ENCODE results near the gene HTR4.
A peak's percentile ranks its signal among the peaks of the same experiment; 100 is the strongest.

The HTR4 gene

DNA sequence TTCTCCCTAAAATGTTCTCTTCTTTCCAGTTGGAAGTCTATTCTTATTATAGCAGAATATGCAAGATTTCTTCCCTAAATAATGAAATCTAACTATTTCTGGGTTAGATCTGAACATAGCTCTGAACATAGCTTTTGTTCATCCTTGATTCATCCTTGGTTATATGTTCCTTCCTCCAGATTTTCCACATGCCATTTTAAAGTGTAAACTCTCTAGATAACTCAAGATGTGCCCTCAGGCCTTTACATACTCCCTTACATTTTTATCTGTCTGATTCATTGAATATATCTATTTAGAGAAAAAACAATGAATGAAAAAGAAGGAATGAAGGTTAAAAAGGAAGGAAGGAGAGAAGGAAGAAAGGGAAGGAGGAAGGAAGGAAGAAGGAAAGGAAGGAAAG, 169.7 kb downstream of the HTR4 start:
- no peaks in the 10 kb centered on the region for H3K9me3 Mint-ChIP-seq
- no peaks in the 10 kb centered on the region for H3K36me3 Mint-ChIP-seq (ENCODE audit: low read depth)
- no peak for DNase-seq
- peaks cover 6% of the 10 kb centered on the region for H3K4me1 Mint-ChIP-seq
- TF ChIP-seq, protein P1, sequence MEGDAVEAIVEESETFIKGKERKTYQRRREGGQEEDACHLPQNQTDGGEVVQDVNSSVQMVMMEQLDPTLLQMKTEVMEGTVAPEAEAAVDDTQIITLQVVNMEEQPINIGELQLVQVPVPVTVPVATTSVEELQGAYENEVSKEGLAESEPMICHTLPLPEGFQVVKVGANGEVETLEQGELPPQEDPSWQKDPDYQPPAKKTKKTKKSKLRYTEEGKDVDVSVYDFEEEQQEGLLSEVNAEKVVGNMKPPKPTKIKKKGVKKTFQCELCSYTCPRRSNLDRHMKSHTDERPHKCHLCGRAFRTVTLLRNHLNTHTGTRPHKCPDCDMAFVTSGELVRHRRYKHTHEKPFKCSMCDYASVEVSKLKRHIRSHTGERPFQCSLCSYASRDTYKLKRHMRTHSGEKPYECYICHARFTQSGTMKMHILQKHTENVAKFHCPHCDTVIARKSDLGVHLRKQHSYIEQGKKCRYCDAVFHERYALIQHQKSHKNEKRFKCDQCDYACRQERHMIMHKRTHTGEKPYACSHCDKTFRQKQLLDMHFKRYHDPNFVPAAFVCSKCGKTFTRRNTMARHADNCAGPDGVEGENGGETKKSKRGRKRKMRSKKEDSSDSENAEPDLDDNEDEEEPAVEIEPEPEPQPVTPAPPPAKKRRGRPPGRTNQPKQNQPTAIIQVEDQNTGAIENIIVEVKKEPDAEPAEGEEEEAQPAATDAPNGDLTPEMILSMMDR (IDR thresholded peaks at IDR 0.05) = no peak
- H3K27ac Mint-ChIP-seq = no peak overlapping the region
- H3K27me3 Mint-ChIP-seq (ENCODE audit: low read depth, poor library complexity) = peaks cover 27% of the 10 kb centered on the region
- no peak overlapping the region for H3K4me3 Mint-ChIP-seq

DNA sequence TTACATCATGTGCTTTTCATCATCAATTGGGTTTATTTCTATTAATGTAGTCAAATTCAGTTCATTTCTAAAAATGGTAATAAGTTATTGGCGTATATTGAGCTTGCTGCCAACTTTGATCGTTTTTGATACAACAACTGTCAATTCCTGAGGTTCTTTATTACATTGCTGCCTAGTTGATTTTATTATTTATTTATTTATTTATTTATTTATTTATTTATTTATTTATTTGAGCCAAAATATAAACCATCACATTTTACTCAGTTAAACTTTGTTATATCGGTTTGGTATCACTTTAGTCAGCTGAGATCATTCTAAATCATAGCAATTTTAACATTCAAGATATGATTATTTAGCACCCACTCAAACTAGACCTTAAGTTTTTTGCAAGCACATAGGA, 170.6 kb downstream of the HTR4 start:
- H3K36me3 Mint-ChIP-seq (ENCODE audit: low read depth) = no peaks in the 10 kb centered on the region
- H3K9me3 Mint-ChIP-seq = no peaks in the 10 kb centered on the region
- no peak overlapping the region for H3K4me3 Mint-ChIP-seq
- H3K27ac Mint-ChIP-seq = no peak overlapping the region
- H3K27me3 Mint-ChIP-seq (ENCODE audit: low read depth, poor library complexity) = peaks cover 27% of the 10 kb centered on the region
- H3K4me1 Mint-ChIP-seq = peaks cover 6% of the 10 kb centered on the region
- TF ChIP-seq, protein P1 (IDR thresholded peaks at IDR 0.05) = no peak
- DNase-seq = no peak

DNA sequence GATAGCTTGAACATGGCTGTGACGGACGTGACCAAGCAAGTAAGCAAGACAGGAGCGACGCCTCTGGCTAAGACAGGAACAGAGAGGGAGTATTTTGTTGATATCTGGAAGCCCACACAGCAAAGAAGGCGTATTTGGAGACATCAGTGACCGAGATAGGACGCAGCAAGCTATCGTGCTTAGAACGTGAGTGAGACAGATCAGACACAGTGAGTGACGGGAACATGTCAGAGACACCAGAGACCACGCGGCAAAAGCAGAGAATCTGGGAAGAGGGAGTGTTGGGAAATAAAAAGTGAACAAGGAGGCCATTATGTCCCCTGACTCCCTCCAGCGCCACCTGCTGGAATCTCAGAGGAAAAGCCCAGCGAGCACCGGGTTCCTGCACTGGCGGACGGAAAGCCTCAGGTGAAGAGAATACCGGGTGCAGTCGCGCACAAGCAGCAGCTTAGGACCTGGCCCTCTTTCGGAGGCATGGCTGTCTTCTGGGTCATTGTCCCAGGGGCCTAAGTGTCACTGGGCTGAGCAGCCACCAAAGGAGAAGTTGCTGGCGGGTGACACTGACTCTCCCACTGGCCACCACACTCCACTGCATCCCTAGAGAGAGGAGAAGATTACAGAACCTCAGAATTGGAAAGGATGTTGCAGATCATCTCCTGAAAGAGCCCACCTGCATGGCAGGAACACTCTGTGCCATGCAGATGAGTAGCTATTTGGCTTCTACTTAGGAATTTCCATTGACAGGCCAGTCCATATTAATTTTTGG, 171.4 kb downstream of the HTR4 start:
- TF ChIP-seq, protein P1 (IDR thresholded peaks at IDR 0.05) = peak; percentile 55
- no peaks in the 10 kb centered on the region for H3K9me3 Mint-ChIP-seq

DNA sequence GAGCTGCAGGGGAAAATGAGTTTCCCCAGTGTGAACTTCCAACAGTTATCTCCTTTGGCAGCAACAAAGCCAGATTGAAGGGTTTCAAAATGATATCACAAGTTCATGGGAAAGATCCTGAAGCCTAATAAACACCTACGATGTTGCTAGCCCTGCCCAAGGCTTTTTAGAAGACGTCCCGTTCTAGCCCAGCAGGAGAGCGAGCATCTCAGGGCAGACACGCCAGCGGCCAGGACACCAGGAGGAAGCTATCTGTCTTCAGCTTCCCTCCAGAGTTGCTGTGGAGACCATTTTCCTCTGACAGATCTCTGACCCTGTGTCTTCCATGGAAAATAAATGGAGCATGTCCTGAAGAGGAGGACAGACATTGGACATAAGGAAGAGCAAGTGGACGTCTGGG, 172.1 kb downstream of the HTR4 start:
- no peak overlapping the region for H3K4me3 Mint-ChIP-seq
- no peaks in the 10 kb centered on the region for H3K9me3 Mint-ChIP-seq
- H3K27ac Mint-ChIP-seq = no peak overlapping the region
- no peak for DNase-seq
- peaks cover 6% of the 10 kb centered on the region for H3K4me1 Mint-ChIP-seq
- no peaks in the 10 kb centered on the region for H3K36me3 Mint-ChIP-seq (ENCODE audit: low read depth)
- peaks cover 26% of the 10 kb centered on the region for H3K27me3 Mint-ChIP-seq (ENCODE audit: low read depth, poor library complexity)
- TF ChIP-seq, protein P1 (IDR thresholded peaks at IDR 0.05) = no peak

More for the DNA sequence above, 171.4 kb downstream of the HTR4 start:
- H3K4me3 Mint-ChIP-seq = no peak overlapping the region
- no peaks in the 10 kb centered on the region for H3K36me3 Mint-ChIP-seq (ENCODE audit: low read depth)
- peaks cover 32% of the 10 kb centered on the region for H3K27me3 Mint-ChIP-seq (ENCODE audit: low read depth, poor library complexity)
- no peak overlapping the region for H3K27ac Mint-ChIP-seq
- peak; percentile 63 for DNase-seq
- peaks cover 6% of the 10 kb centered on the region for H3K4me1 Mint-ChIP-seq

DNA sequence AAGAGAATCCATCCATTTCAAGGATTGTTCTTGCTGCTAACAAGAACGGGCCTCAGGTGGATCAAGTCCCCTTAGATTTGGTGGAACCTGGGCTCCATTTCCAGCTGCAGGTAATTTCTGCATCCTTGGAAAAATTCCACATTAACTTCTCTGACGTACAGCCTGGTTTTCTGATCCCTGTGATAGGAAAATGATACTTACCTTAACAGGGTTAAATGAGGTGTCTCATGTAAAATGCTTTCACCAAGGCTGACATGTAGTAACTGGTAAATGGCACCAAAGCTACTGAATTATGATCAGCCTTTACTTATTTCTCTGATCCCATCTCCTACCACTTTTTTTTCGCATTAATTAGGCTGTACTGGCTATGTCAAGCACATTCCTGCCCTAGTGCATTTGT, 176.9 kb downstream of the HTR4 start:
- no peak overlapping the region for H3K4me3 Mint-ChIP-seq
- TF ChIP-seq, protein P1 (IDR thresholded peaks at IDR 0.05) = no peak
- H3K36me3 Mint-ChIP-seq (ENCODE audit: low read depth) = no peaks in the 10 kb centered on the region
- no peaks in the 10 kb centered on the region for H3K9me3 Mint-ChIP-seq
- no peak for DNase-seq
- peaks cover 5% of the 10 kb centered on the region for H3K4me1 Mint-ChIP-seq
- H3K27me3 Mint-ChIP-seq (ENCODE audit: low read depth, poor library complexity) = peaks cover 14% of the 10 kb centered on the region
- no peak overlapping the region for H3K27ac Mint-ChIP-seq

DNA sequence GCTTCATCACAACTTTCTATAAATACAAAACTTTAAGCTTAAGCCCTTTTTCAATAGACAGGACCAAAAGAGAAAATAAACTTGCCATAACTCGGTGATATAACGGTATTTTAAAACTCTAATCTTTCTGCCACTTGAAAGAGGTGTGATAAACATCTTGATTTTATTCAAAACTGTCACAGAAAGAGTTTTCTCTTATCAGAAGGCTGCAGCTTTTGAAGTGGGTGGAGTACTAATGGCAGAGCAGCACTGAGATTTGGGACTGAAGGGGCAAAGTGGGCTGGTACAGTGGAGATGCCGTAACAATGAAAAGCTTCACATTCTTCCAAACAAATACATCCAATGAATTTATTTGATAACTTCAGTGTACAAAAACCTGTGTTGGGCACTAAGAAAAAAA, 178.0 kb downstream of the HTR4 start:
- Mint-ChIP-seq H3K4me3 (no peak overlapping the region), H3K27me3 (ENCODE audit: low read depth, poor library complexity) (peaks cover 13% of the 10 kb centered on the region)
- no peak for DNase-seq

More for the DNA sequence above, 178.0 kb downstream of the HTR4 start:
- TF ChIP-seq, protein P1 (IDR thresholded peaks at IDR 0.05) = no peak
- Mint-ChIP-seq H3K9me3 (no peaks in the 10 kb centered on the region), H3K27ac (no peak overlapping the region), H3K36me3 (ENCODE audit: low read depth) (no peaks in the 10 kb centered on the region), H3K4me1 (no peaks in the 10 kb centered on the region)
